ENCODE data around the gene CAMK2B.
A peak's percentile ranks its signal among the peaks of the same experiment; 100 is the strongest.

The CAMK2B gene

DNA sequence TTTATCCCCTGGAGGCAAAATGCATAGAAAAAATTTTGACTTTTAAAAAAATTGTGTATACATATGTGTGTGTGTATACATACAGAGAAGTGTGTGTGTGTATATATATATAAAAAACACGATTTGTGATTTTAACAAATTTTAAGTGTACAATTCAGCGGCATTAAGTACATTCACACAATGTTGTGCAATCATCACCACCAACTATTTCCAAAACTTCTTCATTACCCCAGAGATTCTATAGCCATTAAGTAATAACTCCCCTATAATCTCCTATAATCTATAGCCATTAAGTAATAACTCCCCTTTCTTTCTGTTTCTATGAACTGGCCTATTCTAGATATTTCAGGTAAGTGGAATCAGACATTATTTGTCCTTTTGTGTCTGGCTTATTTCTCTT is 20.7 kb upstream of the CAMK2B start:
- TF ChIP-seq, protein P1, sequence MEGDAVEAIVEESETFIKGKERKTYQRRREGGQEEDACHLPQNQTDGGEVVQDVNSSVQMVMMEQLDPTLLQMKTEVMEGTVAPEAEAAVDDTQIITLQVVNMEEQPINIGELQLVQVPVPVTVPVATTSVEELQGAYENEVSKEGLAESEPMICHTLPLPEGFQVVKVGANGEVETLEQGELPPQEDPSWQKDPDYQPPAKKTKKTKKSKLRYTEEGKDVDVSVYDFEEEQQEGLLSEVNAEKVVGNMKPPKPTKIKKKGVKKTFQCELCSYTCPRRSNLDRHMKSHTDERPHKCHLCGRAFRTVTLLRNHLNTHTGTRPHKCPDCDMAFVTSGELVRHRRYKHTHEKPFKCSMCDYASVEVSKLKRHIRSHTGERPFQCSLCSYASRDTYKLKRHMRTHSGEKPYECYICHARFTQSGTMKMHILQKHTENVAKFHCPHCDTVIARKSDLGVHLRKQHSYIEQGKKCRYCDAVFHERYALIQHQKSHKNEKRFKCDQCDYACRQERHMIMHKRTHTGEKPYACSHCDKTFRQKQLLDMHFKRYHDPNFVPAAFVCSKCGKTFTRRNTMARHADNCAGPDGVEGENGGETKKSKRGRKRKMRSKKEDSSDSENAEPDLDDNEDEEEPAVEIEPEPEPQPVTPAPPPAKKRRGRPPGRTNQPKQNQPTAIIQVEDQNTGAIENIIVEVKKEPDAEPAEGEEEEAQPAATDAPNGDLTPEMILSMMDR (IDR thresholded peaks at IDR 0.05; ENCODE audit: control insufficient read depth, extremely low read depth, insufficient read depth), result no peak
- H3K4me3 ChIP-seq (ENCODE audit: low read depth, low read length), result no peak overlapping the region
- DNase-seq (ENCODE audit: low read depth), result no peak

DNA sequence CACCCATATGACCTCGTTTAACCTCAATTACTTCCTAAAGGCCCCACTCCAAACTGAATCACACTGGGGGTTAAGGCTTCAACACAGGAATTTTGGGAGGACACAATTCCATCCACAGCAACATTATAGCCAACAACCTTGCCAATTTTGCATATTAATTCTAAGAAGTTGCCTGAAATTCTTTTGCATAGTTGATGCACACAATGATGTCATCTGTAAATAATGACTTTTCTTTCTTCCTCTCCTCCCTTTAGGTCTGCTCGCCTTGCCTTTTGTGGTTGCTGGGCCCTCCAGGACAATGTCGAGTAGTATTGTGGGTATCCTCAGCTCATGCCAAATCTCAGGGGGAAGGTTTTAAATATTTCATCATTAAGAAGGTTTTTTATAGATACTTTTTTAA is 16.0 kb upstream of the CAMK2B start:
- no peak for DNase-seq (ENCODE audit: low read depth)
- TF ChIP-seq, protein P1 (IDR thresholded peaks at IDR 0.05; ENCODE audit: control insufficient read depth, extremely low read depth, insufficient read depth), result no peak
- no peak overlapping the region for H3K4me3 ChIP-seq (ENCODE audit: low read depth, low read length)

DNA sequence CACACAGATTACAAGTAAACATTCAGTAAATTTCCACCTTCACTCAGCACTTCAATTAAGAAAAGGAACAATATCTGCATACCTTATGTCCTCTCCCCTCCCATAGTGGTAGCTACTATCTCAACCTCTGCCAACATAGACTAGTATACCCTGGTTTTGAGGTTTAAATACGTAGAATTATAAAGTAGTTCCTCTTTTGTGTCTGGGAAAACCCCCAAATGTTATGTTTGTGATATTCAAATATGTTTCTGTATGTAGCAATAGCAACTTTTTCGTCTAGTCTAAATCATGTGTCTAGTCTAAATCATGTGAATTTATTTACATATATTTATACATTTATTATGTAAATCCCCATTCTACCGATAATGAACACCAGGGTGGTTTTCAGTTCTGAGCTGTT is 13.2 kb upstream of the CAMK2B start:
- peak; percentile 63 for DNase-seq (ENCODE audit: low read depth)
- TF ChIP-seq, protein P1 (IDR thresholded peaks at IDR 0.05; ENCODE audit: control insufficient read depth, extremely low read depth, insufficient read depth), result no peak
- H3K4me3 ChIP-seq (ENCODE audit: low read depth, low read length), result no peak overlapping the region

DNA sequence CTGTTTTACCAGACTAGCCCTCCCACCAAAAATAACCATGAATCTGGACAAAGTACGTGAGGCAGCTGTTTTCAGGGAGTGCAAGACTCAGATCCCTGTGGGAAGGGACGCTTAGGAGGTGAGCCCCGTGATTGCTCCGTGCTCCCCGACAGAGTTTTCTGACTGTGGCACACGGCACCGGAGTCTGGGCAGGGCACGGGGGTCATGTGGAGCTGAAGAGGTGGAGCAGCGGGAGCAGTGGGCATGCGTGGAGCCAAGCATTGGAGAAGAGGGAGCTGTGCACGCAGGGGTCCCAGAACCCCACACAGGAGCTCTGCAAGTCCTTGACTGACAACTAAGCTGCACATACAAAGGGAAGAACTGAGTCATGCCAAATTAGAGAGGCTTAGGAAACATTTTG is 11.1 kb upstream of the CAMK2B start:
- TF ChIP-seq, protein P1 (IDR thresholded peaks at IDR 0.05; ENCODE audit: control insufficient read depth, extremely low read depth, insufficient read depth), result no peak

DNA sequence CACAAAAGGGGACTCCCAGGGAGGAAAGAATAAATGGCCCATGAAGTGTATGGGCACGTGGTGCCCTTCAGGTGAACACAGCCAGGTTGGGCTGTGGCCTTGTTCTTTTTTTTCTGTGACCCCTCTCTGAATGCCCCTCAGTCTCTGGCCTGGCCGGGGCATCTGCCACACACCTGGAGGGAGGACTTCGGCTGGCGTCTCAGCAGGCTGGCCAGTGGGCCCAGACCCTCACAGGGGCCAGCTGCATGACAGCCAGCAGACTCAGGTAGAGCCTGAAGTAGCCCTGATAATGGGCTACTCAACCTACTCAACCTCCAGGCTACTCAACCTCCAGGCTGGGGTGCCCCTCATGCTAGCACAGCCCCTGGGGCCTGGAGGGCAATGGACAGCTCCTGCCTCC is 9.8 kb upstream of the CAMK2B start:
- TF ChIP-seq, protein P1 (IDR thresholded peaks at IDR 0.05; ENCODE audit: control insufficient read depth, extremely low read depth, insufficient read depth), result no peak
- no peak overlapping the region for H3K4me3 ChIP-seq (ENCODE audit: low read depth, low read length)
- no peak for DNase-seq (ENCODE audit: low read depth)

More for the DNA sequence above, 11.1 kb upstream of the CAMK2B start:
- DNase-seq (ENCODE audit: low read depth), result no peak
- H3K4me3 ChIP-seq (ENCODE audit: low read depth, low read length), result no peak overlapping the region

DNA sequence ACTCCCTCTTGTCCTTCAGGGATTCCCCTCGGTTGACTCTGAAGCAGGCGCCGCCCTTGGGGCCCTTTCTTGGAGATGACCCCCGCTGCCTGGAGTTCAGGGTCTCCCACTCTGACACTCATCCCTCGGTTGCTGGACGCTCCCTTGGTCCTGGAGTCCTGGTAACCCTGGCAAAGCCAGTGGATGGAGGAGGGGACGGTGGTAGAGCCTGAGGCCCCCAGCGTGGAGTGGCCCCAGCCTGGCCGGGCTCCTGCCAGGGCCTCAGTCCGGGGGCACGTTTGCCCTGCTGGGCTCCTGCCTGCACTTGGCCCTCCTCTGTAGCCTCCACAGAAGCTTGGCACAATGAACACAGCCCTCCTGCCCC is 9.3 kb upstream of the CAMK2B start:
- TF ChIP-seq, protein P1 (IDR thresholded peaks at IDR 0.05; ENCODE audit: control insufficient read depth, extremely low read depth, insufficient read depth), result no peak
- no peak overlapping the region for H3K4me3 ChIP-seq (ENCODE audit: low read depth, low read length)
- no peak for DNase-seq (ENCODE audit: low read depth)

DNA sequence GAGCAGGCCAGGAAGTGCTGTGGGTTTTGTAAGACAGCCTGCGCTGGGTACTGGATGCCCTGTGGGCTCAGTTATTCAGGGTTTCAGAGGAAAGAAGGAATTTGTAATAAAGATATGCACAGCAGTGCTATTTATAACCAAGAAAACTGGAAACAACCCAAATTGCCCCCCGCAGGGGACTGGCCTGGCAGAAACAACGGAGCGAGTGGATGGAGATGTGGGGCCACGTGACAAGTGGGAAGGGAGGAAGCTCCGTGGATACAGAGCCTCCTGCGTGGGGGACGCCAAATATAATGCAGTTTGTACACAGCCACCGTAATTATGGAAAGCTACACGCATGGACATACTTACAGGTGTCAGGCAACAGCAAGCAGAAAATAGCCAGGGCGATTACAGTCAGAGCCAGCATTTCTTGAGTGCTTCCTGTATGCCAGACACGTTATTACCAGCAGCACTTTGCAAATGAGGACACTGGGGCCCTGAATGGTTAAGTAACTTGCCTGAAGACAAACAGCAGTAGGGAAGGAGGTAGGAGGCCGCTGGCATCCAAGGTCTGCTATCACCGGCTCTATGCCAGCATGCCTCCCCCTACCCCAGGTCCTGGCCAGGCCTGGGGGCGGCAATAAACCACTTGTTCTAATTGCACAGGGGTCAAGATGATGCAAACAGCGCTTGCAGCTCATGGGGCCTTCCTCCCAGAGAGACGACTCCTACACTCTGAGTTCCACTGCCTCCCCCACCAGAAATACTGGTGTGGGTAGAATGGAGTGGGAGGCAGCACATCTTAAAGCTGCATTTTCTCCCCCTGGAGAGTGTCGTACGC is 8.7 kb upstream of the CAMK2B start:
- H3K4me3 ChIP-seq (ENCODE audit: low read depth, low read length), result no peak overlapping the region
- DNase-seq (ENCODE audit: low read depth), result no peak
- TF ChIP-seq, protein P1 (IDR thresholded peaks at IDR 0.05; ENCODE audit: control insufficient read depth, extremely low read depth, insufficient read depth), result no peak
